ENCODE data around the gene EFCAB9.

GRCh38 chr5:172248637-172249036, 54.7 kb downstream of the EFCAB9 start:
- no peak for TF ChIP-seq POLR2A (IDR thresholded peaks at IDR 0.05; ENCODE audit: low read depth, low read length)
- TF ChIP-seq TAF1 (IDR thresholded peaks at IDR 0.05; ENCODE audit: borderline replicate concordance, low read depth, low read length): no peak
